GM23338 (cell line): ENCODE data around the gene KSR2. TPM values are rescaled to one million over a fixed set of nuclear protein-coding genes. Genes with fewer than 3 reads are reported as not detected.

Source experiments
- ATAC-seq: fragments of 200-7000 bp; cut with Tn5 transposase; 3 replicates; pipeline ENCODE4 v1.9.1; 2020
- DNase-seq: peaks from one replicate; pipeline ENCODE4 v3.0.0-alpha.2; 2015; ENCODE audit warnings: low spot score
- H2AFZ ChIP-seq: fragments of 200-600 bp; sonication (generic); 2 replicates; pipeline ENCODE4 v1.8.0; 2016; ENCODE audit warnings: antibody characterized with exemption, mild to moderate bottlenecking, moderate library complexity
- H3F3A ChIP-seq: fragments of 200-600 bp; sonication (generic); replicated peaks from 2 replicates; pipeline ENCODE4 v1.8.0; 2017; ENCODE audit warnings: antibody characterized with exemption, mixed run types, low read depth
- H3K27ac ChIP-seq: fragments of 200-600 bp; sonication (generic); 2 replicates; pipeline ENCODE4 v1.6.1; 2016; ENCODE audit warnings: low read depth
- H3K27me3 ChIP-seq: fragments of 200-600 bp; sonication (generic); 2 replicates; pipeline ENCODE4 v1.8.0; 2016; ENCODE audit warnings: mild to moderate bottlenecking, mixed run types, moderate library complexity; ENCODE audit not compliant: insufficient read depth
- H3K36me3 ChIP-seq: fragments of 200-600 bp; sonication (generic); 2 replicates; pipeline ENCODE4 v1.8.0; 2016; ENCODE audit warnings: mild to moderate bottlenecking; ENCODE audit not compliant: insufficient read depth
- H3K4me1 ChIP-seq: fragments of 200-600 bp; sonication (generic); 2 replicates; pipeline ENCODE4 v1.8.0; 2016; ENCODE audit warnings: mild to moderate bottlenecking, moderate library complexity; ENCODE audit not compliant: insufficient read depth
- H3K4me2 ChIP-seq: fragments of 200-600 bp; sonication (generic); 2 replicates; pipeline ENCODE4 v1.7.1; 2017; ENCODE audit warnings: mixed run types
- H3K4me3 ChIP-seq: fragments of 200-600 bp; sonication (generic); 2 replicates; pipeline ENCODE4 v1.6.1; 2016; ENCODE audit warnings: mixed run types
- H3K79me2 ChIP-seq: fragments of 200-600 bp; sonication (generic); replicated peaks from 2 replicates; pipeline ENCODE4 v1.8.0; 2017; ENCODE audit warnings: mild to moderate bottlenecking; ENCODE audit not compliant: insufficient read depth
- H3K9me2 ChIP-seq: fragments of 200-600 bp; sonication (generic); 2 replicates; pipeline ENCODE4 v1.8.0; 2017; ENCODE audit not compliant: insufficient read depth
- H4K20me1 ChIP-seq: fragments of 200-600 bp; sonication (generic); replicated peaks from 2 replicates; pipeline ENCODE4 v1.8.0; 2017; ENCODE audit warnings: mild to moderate bottlenecking; ENCODE audit not compliant: insufficient read depth
- H3K27ac Mint-ChIP-seq: 2 replicates; pipeline ENCODE4 v1.8.0; 2020; ENCODE audit warnings: inconsistent platforms, mild to moderate bottlenecking, moderate library complexity, mixed read lengths
- H3K27me3 Mint-ChIP-seq: 3 replicates; pipeline ENCODE4 v1.8.0; 2022; ENCODE audit warnings: low read depth, mild to moderate bottlenecking, moderate library complexity, mixed read lengths, inconsistent platforms; ENCODE audit not compliant: insufficient read depth, poor library complexity
- H3K36me3 Mint-ChIP-seq: 3 replicates; pipeline ENCODE4 v1.8.0; 2021; ENCODE audit warnings: low read depth, mild to moderate bottlenecking, inconsistent platforms, moderate library complexity, mixed read lengths
- H3K4me1 Mint-ChIP-seq: 3 replicates; pipeline ENCODE4 v1.8.0; 2020; ENCODE audit warnings: mild to moderate bottlenecking, inconsistent platforms, mixed read lengths
- H3K4me3 Mint-ChIP-seq: 3 replicates; pipeline ENCODE4 v1.8.0; 2021; ENCODE audit warnings: moderate library complexity, mild to moderate bottlenecking, inconsistent platforms, mixed read lengths
- H3K9me3 Mint-ChIP-seq: 3 replicates; pipeline ENCODE4 v1.8.0; 2020; ENCODE audit warnings: moderate library complexity, mild to moderate bottlenecking, inconsistent platforms, mixed read lengths
- ETS1 ChIP-seq: IDR thresholded peaks from 2 replicates; pipeline ENCODE4 v1.6.1; 2016; ENCODE audit warnings: antibody characterized with exemption
- EZH2phosphoT487 ChIP-seq: fragments of 200-600 bp; sonication (generic); IDR thresholded peaks from one replicate; pipeline ENCODE4 v1.8.1; 2018; ENCODE audit warnings: antibody characterized with exemption; ENCODE audit not compliant: unreplicated experiment
- JUNB ChIP-seq: IDR thresholded peaks from one replicate; pipeline ENCODE4 v1.6.1; 2016; ENCODE audit warnings: antibody characterized with exemption; ENCODE audit not compliant: unreplicated experiment
- NANOG ChIP-seq: IDR thresholded peaks from 2 replicates; pipeline ENCODE4 v1.6.1; 2016; ENCODE audit warnings: antibody characterized with exemption, borderline replicate concordance
- POLR2AphosphoS5 ChIP-seq: IDR thresholded peaks from 2 replicates; pipeline ENCODE4 v1.6.1; 2016; ENCODE audit warnings: antibody characterized with exemption, low read depth
- REST ChIP-seq: IDR thresholded peaks from one replicate; pipeline ENCODE4 v1.6.1; 2018; ENCODE audit warnings: antibody characterized with exemption; ENCODE audit not compliant: unreplicated experiment
- STAT1 ChIP-seq: IDR thresholded peaks from one replicate; pipeline ENCODE4 v1.6.1; 2016; ENCODE audit warnings: antibody characterized with exemption; ENCODE audit not compliant: unreplicated experiment
- ZNF331 ChIP-seq: fragments of 250-450 bp; sonication (Bioruptor Pico); IDR thresholded peaks from 2 replicates; pipeline ENCODE4 v1.5.0; 2020; ENCODE audit warnings: low read depth, mild to moderate bottlenecking, moderate library complexity
- ZNF462 ChIP-seq: fragments of 250-450 bp; sonication (Bioruptor Pico); IDR thresholded peaks from 2 replicates; pipeline ENCODE4 v1.5.0; 2020; ENCODE audit warnings: mild to moderate bottlenecking, moderate library complexity
- polyA plus RNA-seq: library from polyadenylated mRNA; unstranded; fragments of >200 nt; fragmentation: Nextera tagmentation; extraction: Ambion mirVana; gene quantifications from 2 replicates; pipeline ENCODE4 v1.2.1, GENCODE V29; 2016
- total RNA-seq: library from RNA; depleted of rRNA; stranded (reverse); fragments of >200 nt; shearing (Covaris generic); gene quantifications from 2 replicates; pipeline ENCODE4 v1.2.3, GENCODE V29; 2014

The KSR2 gene
- total and polyA plus RNA-seq, 2 experiments from 2014 or later = 1.1 to 2.7 TPM

GRCh38 chr12:117469883-117470483, 498.8 kb downstream of the KSR2 start:
- Mint-ChIP-seq H3K27me3 (peaks cover 3% of the 10 kb centered on the region), H3K36me3 (peaks cover 4% of the 10 kb centered on the region; the same call in 1 of the 3 replicates), H3K4me1 (peaks cover 4% of the 10 kb centered on the region), H3K4me3 (no peak overlapping the region), H3K27ac (no peak overlapping the region), H3K9me3 (peaks cover 4% of the 10 kb centered on the region; the same call in 2 of the 3 replicates)
- Histone ChIP-seq H3K4me3 (no peak overlapping the region), H3K4me2 (no peak overlapping the region), H3K79me2 (no peaks in the 10 kb centered on the region), H3F3A (no peaks in the 10 kb centered on the region), H3K9me2 (0 out of 2 replicates have a peak, but pooled peaks cover 13% of the 10 kb centered on the region), H4K20me1 (no peaks in the 10 kb centered on the region), H3K27me3 (no peaks in the 10 kb centered on the region), H3K27ac (no peak overlapping the region), H2AFZ (no peak overlapping the region), H3K36me3 (no peaks in the 10 kb centered on the region), H3K4me1 (no peaks in the 10 kb centered on the region)
- DNase-seq = no peak
- TF ChIP-seq ZNF331 (CRISPR knock-in tag) (no peak), EZH2phosphoT487 (no peak), POLR2AphosphoS5 (no peak), NANOG (no peak)
- no peak for ATAC-seq

- Mint-ChIP-seq H3K9me3 (peaks cover 4% of the 10 kb centered on the region; the same call in 2 of the 3 replicates), H3K27me3 (peaks cover 3% of the 10 kb centered on the region), H3K27ac (no peak overlapping the region), H3K4me3 (no peak overlapping the region), H3K4me1 (peaks cover 3% of the 10 kb centered on the region), H3K36me3 (peaks cover 4% of the 10 kb centered on the region; the same call in 1 of the 3 replicates)
- Histone ChIP-seq H4K20me1 (no peaks in the 10 kb centered on the region), H3K27me3 (no peaks in the 10 kb centered on the region), H3K4me1 (no peaks in the 10 kb centered on the region), H3K27ac (no peak overlapping the region), H3F3A (no peaks in the 10 kb centered on the region), H3K4me3 (no peak overlapping the region), H2AFZ (no peak overlapping the region), H3K79me2 (no peaks in the 10 kb centered on the region), H3K9me2 (0 out of 2 replicates have a peak, but pooled peaks cover 7% of the 10 kb centered on the region), H3K36me3 (no peaks in the 10 kb centered on the region), H3K4me2 (no peak overlapping the region)
- ATAC-seq = no peak
- DNase-seq = no peak
- no peak for TF ChIP-seq EZH2phosphoT487
- TF ChIP-seq JUNB = no peak
- TF ChIP-seq ZNF331 (CRISPR knock-in tag) = no peak
- no peak for TF ChIP-seq ZNF462 (CRISPR knock-in tag)
- no peak for TF ChIP-seq ETS1
- TF ChIP-seq POLR2AphosphoS5 = no peak
- no peak for TF ChIP-seq STAT1
- TF ChIP-seq NANOG = no peak
- TF ChIP-seq REST = no peak
Observed at GRCh38 chr12:117468016-117468415, 500.8 kb downstream of the KSR2 start.
